Measurements from ENCODE around the gene WHAMM. TPM values are rescaled to one million over a fixed set of nuclear protein-coding genes. Genes with fewer than 3 reads are reported as not detected.
"Not testable (repeated sequence)": the region's sequence is repeated elsewhere in the genome, so short reads cannot be mapped to it uniquely, and the experiment has no call there.

Gene WHAMM
- total RNA-seq, 2 donors from 2014 or later: 11.9 to 13.1 TPM

- no peaks in the 10 kb centered on the region for H3K4me1 ChIP-seq
- no peak overlapping the region for H3K4me3 ChIP-seq
- no peaks in the 10 kb centered on the region for H3K9me3 ChIP-seq
- H3K9ac ChIP-seq (ENCODE audit: low read depth in 2 of 2, low read length in 2 of 2): no peak overlapping the region
- H3K27ac ChIP-seq: no peak overlapping the region
- no peaks in the 10 kb centered on the region for H3K36me3 ChIP-seq
- DNase-seq: no peak
- intact Hi-C loops (cut with DNase I): no loop called here
- H3K27me3 ChIP-seq: no peaks in the 10 kb centered on the region
- TF ChIP-seq, protein P1, sequence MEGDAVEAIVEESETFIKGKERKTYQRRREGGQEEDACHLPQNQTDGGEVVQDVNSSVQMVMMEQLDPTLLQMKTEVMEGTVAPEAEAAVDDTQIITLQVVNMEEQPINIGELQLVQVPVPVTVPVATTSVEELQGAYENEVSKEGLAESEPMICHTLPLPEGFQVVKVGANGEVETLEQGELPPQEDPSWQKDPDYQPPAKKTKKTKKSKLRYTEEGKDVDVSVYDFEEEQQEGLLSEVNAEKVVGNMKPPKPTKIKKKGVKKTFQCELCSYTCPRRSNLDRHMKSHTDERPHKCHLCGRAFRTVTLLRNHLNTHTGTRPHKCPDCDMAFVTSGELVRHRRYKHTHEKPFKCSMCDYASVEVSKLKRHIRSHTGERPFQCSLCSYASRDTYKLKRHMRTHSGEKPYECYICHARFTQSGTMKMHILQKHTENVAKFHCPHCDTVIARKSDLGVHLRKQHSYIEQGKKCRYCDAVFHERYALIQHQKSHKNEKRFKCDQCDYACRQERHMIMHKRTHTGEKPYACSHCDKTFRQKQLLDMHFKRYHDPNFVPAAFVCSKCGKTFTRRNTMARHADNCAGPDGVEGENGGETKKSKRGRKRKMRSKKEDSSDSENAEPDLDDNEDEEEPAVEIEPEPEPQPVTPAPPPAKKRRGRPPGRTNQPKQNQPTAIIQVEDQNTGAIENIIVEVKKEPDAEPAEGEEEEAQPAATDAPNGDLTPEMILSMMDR (IDR thresholded peaks at IDR 0.05): no peak
These were observed 55.5 kb downstream of the WHAMM start for GRCh38 chr15:82864967-82865366.

- DNase-seq; H3K4me3 ChIP-seq; H3K4me1 ChIP-seq; H3K36me3 ChIP-seq; H3K27ac ChIP-seq; H3K9ac ChIP-seq (ENCODE audit: low read depth in 2 of 2, low read length in 2 of 2); intact Hi-C loops (cut with DNase I); H3K9me3 ChIP-seq; H3K27me3 ChIP-seq: not testable (repeated sequence)
These were observed 56.2 kb downstream of the WHAMM start for GRCh38 chr15:82865581-82865980.

- intact Hi-C loops (cut with DNase I); H3K9ac ChIP-seq (ENCODE audit: low read depth in 2 of 2, low read length in 2 of 2); H3K27me3 ChIP-seq; H3K9me3 ChIP-seq; H3K4me1 ChIP-seq; H3K36me3 ChIP-seq; H3K4me3 ChIP-seq; H3K27ac ChIP-seq: not testable (repeated sequence)
- peak; percentile 10 for DNase-seq
These were observed 56.6 kb downstream of the WHAMM start for GRCh38 chr15:82865981-82866380.

DNA sequence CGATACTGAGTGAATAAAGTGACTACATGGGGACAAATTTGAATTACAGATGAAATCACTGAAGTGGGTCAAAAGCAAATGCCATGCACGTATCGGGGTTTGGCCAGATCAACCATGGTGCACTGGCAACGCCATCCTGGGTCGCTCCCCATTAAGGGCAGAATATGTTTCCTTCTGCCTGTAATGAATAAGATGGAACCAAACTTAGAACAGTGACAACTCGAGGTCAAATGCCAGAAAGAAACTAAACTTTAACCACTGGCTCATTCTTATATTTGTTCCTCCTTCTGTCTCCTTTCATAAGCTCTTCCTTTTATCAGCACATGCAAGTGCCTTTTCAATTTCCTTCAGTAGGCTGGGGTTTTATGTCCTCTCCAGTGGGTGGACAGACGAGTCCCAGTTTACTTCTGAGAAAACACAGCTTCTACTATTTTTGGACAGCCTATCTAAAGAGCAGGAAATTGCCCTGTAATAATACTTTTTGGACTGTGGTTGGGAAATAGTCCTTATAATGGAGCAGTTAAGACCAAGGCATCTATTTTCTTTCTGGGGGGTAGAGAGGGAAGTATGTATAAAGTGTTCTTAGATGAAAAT, 61.4 kb downstream of the WHAMM start:
- no peaks in the 10 kb centered on the region for H3K4me1 ChIP-seq
- H3K4me3 ChIP-seq: no peak overlapping the region
- H3K9ac ChIP-seq (ENCODE audit: low read depth in 2 of 2, low read length in 2 of 2): no peak overlapping the region
- H3K27me3 ChIP-seq: no peaks in the 10 kb centered on the region
- no peak overlapping the region for H3K27ac ChIP-seq
- TF ChIP-seq, protein P1 (IDR thresholded peaks at IDR 0.05): no peak
- no peaks in the 10 kb centered on the region for H3K9me3 ChIP-seq
- DNase-seq: no peak
- no peaks in the 10 kb centered on the region for H3K36me3 ChIP-seq
- intact Hi-C loops (cut with DNase I): no loop called here

GRCh38 chr15:82871358-82871757, 61.9 kb downstream of the WHAMM start:
- Histone ChIP-seq H3K27ac (no peak overlapping the region), H3K4me3 (no peak overlapping the region), H3K9ac (ENCODE audit: low read depth in 2 of 2, low read length in 2 of 2) (no peak overlapping the region), H3K4me1 (no peaks in the 10 kb centered on the region), H3K36me3 (no peaks in the 10 kb centered on the region), H3K27me3 (no peaks in the 10 kb centered on the region), H3K9me3 (no peaks in the 10 kb centered on the region)
- no peak for DNase-seq
- intact Hi-C loops (cut with DNase I): no loop called here
- TF ChIP-seq, protein P1 (IDR thresholded peaks at IDR 0.05): no peak

GRCh38 chr15:82871832-82872484, 62.5 kb downstream of the WHAMM start:
- intact Hi-C loops (cut with DNase I): no loop called here
- no peak overlapping the region for H3K27ac ChIP-seq
- no peaks in the 10 kb centered on the region for H3K9me3 ChIP-seq
- H3K4me1 ChIP-seq: no peaks in the 10 kb centered on the region
- DNase-seq: no peak
- no peaks in the 10 kb centered on the region for H3K27me3 ChIP-seq
- no peak overlapping the region for H3K4me3 ChIP-seq
- TF ChIP-seq, protein P1 (IDR thresholded peaks at IDR 0.05): no peak
- H3K36me3 ChIP-seq: no peaks in the 10 kb centered on the region
- no peak overlapping the region for H3K9ac ChIP-seq (ENCODE audit: low read depth in 2 of 2, low read length in 2 of 2)
